ENCODE results near the gene SP5.

DNA sequence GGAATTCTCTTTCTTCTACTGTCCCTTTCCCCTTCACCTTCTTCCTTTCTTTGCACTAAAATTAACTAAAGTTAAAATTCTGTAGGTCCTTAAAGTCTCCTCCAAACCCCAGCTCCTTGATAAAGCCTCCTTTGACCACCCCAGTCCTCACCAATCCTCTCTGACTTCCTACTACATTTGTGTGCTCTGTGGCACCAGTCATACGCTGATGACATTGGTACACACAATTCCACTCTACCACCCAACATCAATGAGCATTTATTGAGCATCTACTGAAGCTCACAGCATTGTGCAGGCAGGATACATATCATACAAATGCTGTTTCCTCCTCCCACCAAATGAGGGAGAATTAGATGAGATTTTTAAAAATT is 4.5 kb upstream of the SP5 start:
- TF ChIP-seq CTCF (IDR thresholded peaks at IDR 0.05) = no peak
- TF ChIP-seq POLR2A (IDR thresholded peaks at IDR 0.05) = no peak

Data from esophagus squamous epithelium (tissue), 4 donors.